B cell (primary cell): Measurements from ENCODE around the gene AGBL4. TPM values are rescaled to one million over a fixed set of nuclear protein-coding genes. Genes with fewer than 3 reads are reported as not detected.

Experiments used
- ATAC-seq: fragments of 200-7000 bp; cut with Tn5 transposase; one replicate; pipeline ENCODE4 v1.10.0; 2021; ENCODE audit warnings: low read depth, mild to moderate bottlenecking, moderate number of reproducible peaks, moderate library complexity
- CTCF ChIA-PET: fragments of 350-600 bp; sonication (Branson Sonifier 250); formaldehyde crosslinking; loops from one replicate; lab custom pipeline; 2021; ENCODE audit warnings: antibody characterized with exemption, inconsistent platforms; lab: Charles Lee
- POLR2A ChIA-PET: fragments of 350-600 bp; sonication (Branson Sonifier 250); formaldehyde crosslinking; loops from one replicate; lab custom pipeline; 2021; ENCODE audit warnings: antibody characterized with exemption; lab: Charles Lee
- DNase-seq: peaks from one replicate; pipeline ENCODE4 v3.0.0; 2013
- H2AFZ ChIP-seq: 2 replicates; pipeline ENCODE4 v1.6.1; 2012; ENCODE audit warnings: mild to moderate bottlenecking, low read depth, low read length; ENCODE audit not compliant: insufficient read depth, poor library complexity, severe bottlenecking
- H3K27ac ChIP-seq, 2 donors: 1 replicate in 1 of 2; 2 replicates in 1 of 2; pipeline ENCODE4 v1.5.1; 2012 to 2013; ENCODE audit warnings: low read length in 2 of 2, mild to moderate bottlenecking in 2 of 2, moderate library complexity in 1 of 2
- H3K27me3 ChIP-seq, 4 experiments: fragments of 200-600 bp in 1 of 4; sonication (generic) in 1 of 4; replicated peaks in 1 of 4; 1 replicate in 2 of 4; 2 replicates in 2 of 4; pipeline versions ENCODE4 v1.6.1 to v1.7.0; 2013 to 2016; ENCODE audit warnings: low read length in 3 of 4, mild to moderate bottlenecking in 2 of 4, mixed read lengths in 1 of 4, moderate library complexity in 1 of 4; ENCODE audit not compliant: insufficient read depth in 4 of 4, control insufficient read depth in 3 of 4; ENCODE audit errors: control extremely low read depth in 1 of 4
- H3K36me3 ChIP-seq, 2 experiments: replicated peaks in 1 of 2; 1 replicate in 1 of 2; 2 replicates in 1 of 2; pipeline versions ENCODE4 v1.6.1 to v1.7.1; 2013; ENCODE audit warnings: low read length in 1 of 2; ENCODE audit not compliant: insufficient read depth in 2 of 2, control insufficient read depth in 1 of 2; ENCODE audit errors: control extremely low read depth in 1 of 2, extremely low read depth in 1 of 2
- H3K4me1 ChIP-seq, 2 donors: fragments of 200-600 bp in 1 of 2; sonication (generic) in 1 of 2; 1 replicate in 1 of 2; 2 replicates in 1 of 2; pipeline versions ENCODE4 v1.5.1 to v1.6.1; 2013 to 2017; ENCODE audit warnings: low read length in 2 of 2; ENCODE audit not compliant: control insufficient read depth in 2 of 2, insufficient read depth in 2 of 2
- H3K4me2 ChIP-seq: replicated peaks from 2 replicates; pipeline ENCODE3; 2012; ENCODE audit warnings: mild to moderate bottlenecking, low read depth, low read length; ENCODE audit not compliant: poor library complexity, severe bottlenecking
- H3K4me3 ChIP-seq, 5 experiments: fragments of 200-600 bp in 1 of 5; sonication (generic) in 1 of 5; 1 replicate in 3 of 5; 2 replicates in 2 of 5; pipeline versions ENCODE4 v1.5.1 to v1.7.0; 2011 to 2016; ENCODE audit warnings: low read length in 4 of 5, mild to moderate bottlenecking in 4 of 5, low read depth in 2 of 5, control low read depth in 1 of 5, moderate library complexity in 1 of 5; ENCODE audit not compliant: insufficient read depth in 1 of 5; ENCODE audit errors: control extremely low read depth in 1 of 5, extremely low read depth in 1 of 5
- H3K79me2 ChIP-seq: fragments of 200-600 bp; sonication (generic); one replicate; pipeline ENCODE4 v1.6.0; 2016; ENCODE audit warnings: low read length; ENCODE audit not compliant: control insufficient read depth, insufficient read depth
- H3K9ac ChIP-seq: fragments of 200-600 bp; sonication (generic); 2 replicates; pipeline ENCODE4 v1.6.1; 2017; ENCODE audit warnings: mild to moderate bottlenecking, low read length, moderate library complexity
- H3K9me3 ChIP-seq, 3 donors: one replicate each; pipeline versions ENCODE4 v1.6.1 to v1.7.1; 2013; ENCODE audit warnings: low read length in 2 of 3; ENCODE audit not compliant: control insufficient read depth in 2 of 3, insufficient read depth in 1 of 3; ENCODE audit errors: control extremely low read depth in 1 of 3
- H4K20me1 ChIP-seq: 2 replicates; pipeline ENCODE4 v1.6.0; 2012; ENCODE audit warnings: mild to moderate bottlenecking, low read length; ENCODE audit not compliant: insufficient read depth, control insufficient read depth, poor library complexity, severe bottlenecking
- H3K27ac Mint-ChIP-seq: one replicate; pipeline ENCODE4 v1.8.0; 2021; ENCODE audit warnings: mixed read lengths
- H3K27me3 Mint-ChIP-seq: one replicate; pipeline ENCODE4 v1.8.0; 2021; ENCODE audit warnings: mixed read lengths
- H3K4me1 Mint-ChIP-seq: one replicate; pipeline ENCODE4 v1.8.0; 2021; ENCODE audit warnings: mixed read lengths
- H3K4me3 Mint-ChIP-seq: one replicate; pipeline ENCODE4 v1.8.0; 2021; ENCODE audit warnings: mixed read lengths
- H3K9me3 Mint-ChIP-seq: one replicate; pipeline ENCODE4 v1.8.0; 2022; ENCODE audit warnings: mixed read lengths; ENCODE audit not compliant: insufficient read depth
- EZH2 ChIP-seq: IDR thresholded peaks from 2 replicates; pipeline ENCODE4 v1.6.1; 2012; ENCODE audit warnings: borderline replicate concordance, low read depth, mild to moderate bottlenecking, moderate library complexity, low read length; ENCODE audit not compliant: insufficient read depth, poor library complexity, severe bottlenecking
- WGBS: methylation state at CpG from one replicate; pipeline ENCODE4 v1.1.5; 2013; ENCODE audit warnings: missing lambda C conversion rate; ENCODE audit not compliant: insufficient coverage; 5-methylcytosine and 5-hydroxymethylcytosine counted together
- intact Hi-C: fragments of 100-400 bp; cut with micrococcal nuclease; formaldehyde crosslinking; loops from one replicate; pipeline ENCODE4 v1.10.0; 2022
- polyA plus RNA-seq: library from polyadenylated mRNA; depleted of rRNA; stranded (reverse); fragments of >200 nt; gene quantifications from 2 replicates; pipeline ENCODE4 v1.2.3, GENCODE V29; 2012
- total RNA-seq, 2 donors: library from RNA; stranded (reverse); fragments of 120-200 nt in 1 of 2; gene quantifications; 1 replicate in 1 of 2; 2 replicates in 1 of 2; pipeline versions ENCODE4 v1.2.3 to v1.2.4, GENCODE V29; 2013 to 2022
- TF ChIP-seq, protein P1 (sequence below): fragments of 200-600 bp; IDR thresholded peaks from one replicate; pipeline ENCODE4 v1.8.0; 2022; ENCODE audit warnings: antibody characterized with exemption, mild to moderate bottlenecking

AGBL4 gene
- total and polyA plus RNA-seq, 2 donors (not counting 1 experiment from before 2014, with no cell fraction given) = 0.07 to 0.12 TPM

DNA sequence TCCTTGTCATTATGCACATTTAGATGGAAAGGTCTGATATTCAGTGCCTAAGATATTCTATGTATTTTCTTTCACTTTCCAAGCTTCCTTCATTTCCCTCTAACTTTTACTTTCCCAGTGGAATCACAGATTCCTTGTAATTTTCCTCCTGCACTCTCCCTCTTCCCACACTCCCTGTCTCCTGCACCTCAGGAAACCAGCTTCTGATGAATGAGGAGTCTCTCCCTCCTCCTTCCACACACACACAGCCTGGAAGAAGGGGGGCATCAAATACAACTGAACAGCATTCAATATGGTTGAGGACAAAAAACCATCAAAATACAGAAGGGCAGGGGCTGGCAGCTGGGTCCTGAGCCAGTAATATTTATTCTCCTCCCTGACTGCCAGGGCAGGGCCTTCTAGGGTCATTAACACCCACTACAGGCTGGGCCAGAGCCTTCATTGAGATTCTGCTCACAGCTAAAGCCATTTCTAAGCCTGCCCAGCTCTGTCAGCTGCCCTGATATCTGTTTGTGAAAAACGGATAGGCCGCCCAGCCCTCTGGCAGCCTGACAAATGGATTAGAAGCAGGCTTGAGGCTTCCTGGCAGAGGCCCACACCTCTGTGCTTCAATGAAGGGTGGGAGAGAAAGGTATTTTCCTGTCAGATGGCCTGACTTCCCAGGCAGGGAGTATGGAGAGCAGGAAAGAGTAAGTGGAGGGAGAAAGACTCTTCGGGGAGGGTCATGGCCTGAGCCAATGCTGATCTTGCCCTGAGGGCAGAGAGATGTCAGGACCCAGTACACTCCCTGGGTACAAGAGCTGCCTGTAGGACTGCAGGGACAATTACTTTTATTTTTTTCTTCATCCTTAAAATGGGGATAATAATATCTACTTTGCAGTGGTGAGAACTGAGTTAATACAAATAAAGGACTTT, 1412.9 kb downstream of the AGBL4 start:
- H3K27me3 ChIP-seq = peaks cover 0 to 3% (median 0%) of the 10 kb centered on the region in 4 experiments
- Mint-ChIP-seq H3K27ac (no peak overlapping the region), H3K4me3 (no peak overlapping the region), H3K27me3 (peaks cover 19% of the 10 kb centered on the region), H3K9me3 (no peaks in the 10 kb centered on the region), H3K4me1 (no peaks in the 10 kb centered on the region)
- POLR2A ChIA-PET = no interaction called here
- no peaks in the 10 kb centered on the region for H4K20me1 ChIP-seq
- no peak overlapping the region for H3K4me2 ChIP-seq
- no peak for DNase-seq
- no peak overlapping the region for H3K9ac ChIP-seq
- intact Hi-C loops = no loop called here
- no peak overlapping the region for H2AFZ ChIP-seq
- H3K9me3 ChIP-seq = no peaks in the 10 kb centered on the region
- H3K79me2 ChIP-seq = no peaks in the 10 kb centered on the region
- H3K4me1 ChIP-seq = no peaks in the 10 kb centered on the region
- H3K27ac ChIP-seq = no peak overlapping the region
- 93% methylated on average over 3 of the region's 3 CpGs for WGBS
- TF ChIP-seq, protein P1, sequence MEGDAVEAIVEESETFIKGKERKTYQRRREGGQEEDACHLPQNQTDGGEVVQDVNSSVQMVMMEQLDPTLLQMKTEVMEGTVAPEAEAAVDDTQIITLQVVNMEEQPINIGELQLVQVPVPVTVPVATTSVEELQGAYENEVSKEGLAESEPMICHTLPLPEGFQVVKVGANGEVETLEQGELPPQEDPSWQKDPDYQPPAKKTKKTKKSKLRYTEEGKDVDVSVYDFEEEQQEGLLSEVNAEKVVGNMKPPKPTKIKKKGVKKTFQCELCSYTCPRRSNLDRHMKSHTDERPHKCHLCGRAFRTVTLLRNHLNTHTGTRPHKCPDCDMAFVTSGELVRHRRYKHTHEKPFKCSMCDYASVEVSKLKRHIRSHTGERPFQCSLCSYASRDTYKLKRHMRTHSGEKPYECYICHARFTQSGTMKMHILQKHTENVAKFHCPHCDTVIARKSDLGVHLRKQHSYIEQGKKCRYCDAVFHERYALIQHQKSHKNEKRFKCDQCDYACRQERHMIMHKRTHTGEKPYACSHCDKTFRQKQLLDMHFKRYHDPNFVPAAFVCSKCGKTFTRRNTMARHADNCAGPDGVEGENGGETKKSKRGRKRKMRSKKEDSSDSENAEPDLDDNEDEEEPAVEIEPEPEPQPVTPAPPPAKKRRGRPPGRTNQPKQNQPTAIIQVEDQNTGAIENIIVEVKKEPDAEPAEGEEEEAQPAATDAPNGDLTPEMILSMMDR = no peak
- no peak for TF ChIP-seq EZH2
- ATAC-seq = no peak
- CTCF ChIA-PET = no interaction called here
- no peaks in the 10 kb centered on the region for H3K36me3 ChIP-seq
- no peak overlapping the region for H3K4me3 ChIP-seq

- Mint-ChIP-seq H3K4me1 (no peaks in the 10 kb centered on the region), H3K9me3 (no peaks in the 10 kb centered on the region), H3K27me3 (peaks cover 19% of the 10 kb centered on the region), H3K27ac (no peak overlapping the region), H3K4me3 (no peak overlapping the region)
- Histone ChIP-seq H3K4me2 (no peak overlapping the region), H3K79me2 (no peaks in the 10 kb centered on the region), H3K4me1 (no peaks in the 10 kb centered on the region), H3K4me3 (no peak overlapping the region), H3K9me3 (no peaks in the 10 kb centered on the region), H3K36me3 (no peaks in the 10 kb centered on the region), H3K9ac (no peak overlapping the region), H3K27me3 (peaks cover 0 to 3% (median 0%) of the 10 kb centered on the region in 4 experiments), H4K20me1 (no peaks in the 10 kb centered on the region), H3K27ac (no peak overlapping the region), H2AFZ (no peak overlapping the region)
- WGBS = 100% methylated on average over 2 of the region's 4 CpGs
- intact Hi-C loops = no loop called here
- TF ChIP-seq EZH2 = no peak
- TF ChIP-seq, protein P1 = no peak
- ATAC-seq = no peak
- POLR2A ChIA-PET = no interaction called here
- DNase-seq = no peak
- CTCF ChIA-PET = no interaction called here
Measured at GRCh38 chr1:48608882-48609281, 1414.9 kb downstream of the AGBL4 start.
